DMS114 treated with DMSO at 0.1 percent for 48 hours (cell line): ENCODE measurements around the gene ASCC3.

Experiments used
- DNase-seq: peaks from one replicate; lab custom pipeline; 2025; ENCODE audit not compliant: unreplicated experiment; lab: John Stamatoyannopoulos, UW

The ASCC3 gene, protein sequence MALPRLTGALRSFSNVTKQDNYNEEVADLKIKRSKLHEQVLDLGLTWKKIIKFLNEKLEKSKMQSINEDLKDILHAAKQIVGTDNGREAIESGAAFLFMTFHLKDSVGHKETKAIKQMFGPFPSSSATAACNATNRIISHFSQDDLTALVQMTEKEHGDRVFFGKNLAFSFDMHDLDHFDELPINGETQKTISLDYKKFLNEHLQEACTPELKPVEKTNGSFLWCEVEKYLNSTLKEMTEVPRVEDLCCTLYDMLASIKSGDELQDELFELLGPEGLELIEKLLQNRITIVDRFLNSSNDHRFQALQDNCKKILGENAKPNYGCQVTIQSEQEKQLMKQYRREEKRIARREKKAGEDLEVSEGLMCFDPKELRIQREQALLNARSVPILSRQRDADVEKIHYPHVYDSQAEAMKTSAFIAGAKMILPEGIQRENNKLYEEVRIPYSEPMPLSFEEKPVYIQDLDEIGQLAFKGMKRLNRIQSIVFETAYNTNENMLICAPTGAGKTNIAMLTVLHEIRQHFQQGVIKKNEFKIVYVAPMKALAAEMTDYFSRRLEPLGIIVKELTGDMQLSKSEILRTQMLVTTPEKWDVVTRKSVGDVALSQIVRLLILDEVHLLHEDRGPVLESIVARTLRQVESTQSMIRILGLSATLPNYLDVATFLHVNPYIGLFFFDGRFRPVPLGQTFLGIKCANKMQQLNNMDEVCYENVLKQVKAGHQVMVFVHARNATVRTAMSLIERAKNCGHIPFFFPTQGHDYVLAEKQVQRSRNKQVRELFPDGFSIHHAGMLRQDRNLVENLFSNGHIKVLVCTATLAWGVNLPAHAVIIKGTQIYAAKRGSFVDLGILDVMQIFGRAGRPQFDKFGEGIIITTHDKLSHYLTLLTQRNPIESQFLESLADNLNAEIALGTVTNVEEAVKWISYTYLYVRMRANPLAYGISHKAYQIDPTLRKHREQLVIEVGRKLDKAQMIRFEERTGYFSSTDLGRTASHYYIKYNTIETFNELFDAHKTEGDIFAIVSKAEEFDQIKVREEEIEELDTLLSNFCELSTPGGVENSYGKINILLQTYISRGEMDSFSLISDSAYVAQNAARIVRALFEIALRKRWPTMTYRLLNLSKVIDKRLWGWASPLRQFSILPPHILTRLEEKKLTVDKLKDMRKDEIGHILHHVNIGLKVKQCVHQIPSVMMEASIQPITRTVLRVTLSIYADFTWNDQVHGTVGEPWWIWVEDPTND (N-terminal part only)

DNA sequence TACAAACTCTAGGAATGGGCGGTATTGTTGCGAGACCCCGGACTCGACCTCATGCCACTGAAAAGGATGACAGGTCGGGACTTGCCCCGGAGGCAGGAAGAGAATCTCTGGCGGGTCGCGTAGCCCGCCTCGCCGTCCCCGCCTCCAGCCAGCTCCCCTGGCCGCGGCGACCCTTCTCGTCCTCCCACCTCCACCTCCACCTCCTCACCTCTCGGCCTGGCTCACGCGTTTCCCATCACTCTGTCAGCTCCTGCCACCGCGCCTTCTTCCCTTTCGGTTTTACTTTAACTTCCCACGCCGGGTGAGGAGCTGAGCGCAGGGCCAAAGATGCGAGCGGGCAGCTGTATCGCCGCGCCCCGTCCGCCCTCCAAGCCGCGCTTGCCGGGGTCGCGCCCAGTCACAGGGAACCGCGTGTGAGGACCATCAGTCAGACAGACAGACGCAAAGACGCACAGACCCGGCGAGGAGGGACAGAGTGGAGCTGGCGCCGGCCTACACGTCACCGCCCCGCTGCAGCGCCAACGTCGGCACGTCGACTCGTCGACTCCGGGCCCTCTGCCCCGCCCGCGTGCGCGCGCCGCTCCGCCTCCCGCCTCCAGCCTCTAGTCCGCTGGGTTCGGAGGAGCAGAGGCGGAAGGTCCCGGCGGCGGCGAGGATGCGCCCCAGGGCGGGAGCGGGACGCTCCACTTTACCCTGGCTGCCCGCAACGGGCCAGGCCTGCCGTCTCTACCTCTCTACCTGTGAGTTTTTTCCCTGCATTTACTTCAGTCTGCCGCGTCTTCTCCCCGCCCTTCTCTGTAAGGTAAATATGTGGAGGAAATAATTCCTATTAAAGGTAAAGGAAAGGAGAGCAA, at the start of gene ASCC3:
Gene ASCC3, minus strand, starts transcription at position 477 of the 854 bp plus-strand sequence. CDS start 13,332 bp downstream, outside the sequence.
- peak; percentile 77 for DNase-seq

DNA sequence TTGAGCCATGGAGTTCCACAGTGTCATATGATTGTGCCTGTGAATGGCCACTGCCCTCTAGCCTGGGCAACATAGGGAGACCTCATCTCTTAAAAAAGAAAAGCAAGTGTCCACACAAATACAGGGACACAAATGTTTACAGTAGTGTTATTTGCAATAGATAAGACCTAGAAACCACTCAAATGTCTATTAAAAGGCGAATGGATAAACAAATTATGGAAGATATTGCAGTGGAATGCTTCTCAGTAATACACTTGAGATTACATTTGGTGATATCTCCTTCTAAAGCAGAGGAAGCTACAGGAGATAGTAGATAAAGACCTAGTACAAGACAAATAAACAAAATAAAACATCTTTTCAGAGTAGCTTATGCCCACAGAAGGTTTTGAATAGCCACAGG, 44.6 kb upstream of the ASCC3 start:
- no peak for DNase-seq

GRCh38 chr6:100924534-100925227, 43.6 kb upstream of the ASCC3 start:
- DNase-seq: no peak

- no peak for DNase-seq
Observed at GRCh38 chr6:100923481-100924165, 42.5 kb upstream of the ASCC3 start.

- DNase-seq: no peak
Observed at GRCh38 chr6:100920028-100920605, 39.0 kb upstream of the ASCC3 start.

DNA sequence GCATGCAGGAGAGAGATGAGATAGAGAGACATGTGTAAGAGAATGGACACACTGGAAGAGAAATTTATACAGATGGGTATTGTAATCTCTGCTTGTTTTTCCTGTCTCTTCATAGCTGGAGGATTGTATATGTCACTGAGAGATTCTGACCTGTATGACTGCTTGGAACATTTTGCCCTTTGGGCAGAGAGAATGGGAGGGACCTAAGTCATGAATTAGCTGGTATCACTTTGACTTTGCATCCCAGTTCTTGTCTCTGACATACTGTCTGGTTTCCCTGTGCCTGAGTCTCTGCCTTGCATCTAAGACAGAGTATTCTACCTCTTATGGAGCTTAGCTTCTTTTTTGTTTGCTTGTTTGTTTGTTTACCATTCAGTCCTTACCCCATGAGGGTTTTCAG, 37.0 kb upstream of the ASCC3 start:
- DNase-seq: no peak

DNA sequence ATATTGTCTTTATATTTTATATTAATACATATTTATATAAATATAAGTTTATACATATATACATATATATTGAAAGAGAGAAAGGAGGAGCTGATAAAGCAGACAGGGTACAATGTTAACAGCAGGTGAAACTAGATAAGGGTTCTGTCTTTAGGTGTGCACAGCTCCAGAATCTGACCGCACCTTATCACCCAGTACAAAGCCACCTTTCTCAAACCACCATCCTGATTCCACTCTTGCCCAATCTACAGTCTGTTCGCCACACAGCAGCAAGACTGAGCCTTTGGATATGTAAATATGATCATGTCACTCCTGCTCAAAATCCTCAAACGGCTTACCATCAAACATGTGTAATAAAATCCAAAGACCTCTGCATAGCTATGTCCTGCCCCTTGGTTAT, 34.7 kb upstream of the ASCC3 start:
- DNase-seq: no peak

GRCh38 chr6:100913400-100914276, 32.5 kb upstream of the ASCC3 start:
- no peak for DNase-seq

DNA sequence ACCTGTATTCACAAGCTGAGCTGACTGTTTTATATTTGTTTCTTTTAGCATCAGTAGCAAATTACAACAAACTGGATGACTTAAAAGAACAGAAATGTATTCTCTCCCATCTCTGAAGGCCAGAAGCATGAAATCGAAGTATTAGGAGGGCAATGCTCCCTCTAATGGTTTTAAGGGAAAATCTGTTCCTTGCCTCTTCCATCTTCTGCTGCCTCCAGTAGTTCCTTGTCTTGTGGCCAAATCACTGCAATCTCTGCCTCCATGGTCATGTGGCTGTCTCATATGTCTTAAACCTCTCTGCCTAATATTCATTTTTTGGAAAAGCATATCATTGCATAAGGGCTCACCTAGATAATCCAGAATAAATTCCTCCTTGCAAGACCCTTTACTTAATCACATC, 25.2 kb upstream of the ASCC3 start:
- DNase-seq: no peak

- DNase-seq: no peak
Observed at GRCh38 chr6:100905067-100905466, 23.9 kb upstream of the ASCC3 start.

- DNase-seq: no peak
Observed at GRCh38 chr6:100904316-100904715, 23.2 kb upstream of the ASCC3 start.

DNA sequence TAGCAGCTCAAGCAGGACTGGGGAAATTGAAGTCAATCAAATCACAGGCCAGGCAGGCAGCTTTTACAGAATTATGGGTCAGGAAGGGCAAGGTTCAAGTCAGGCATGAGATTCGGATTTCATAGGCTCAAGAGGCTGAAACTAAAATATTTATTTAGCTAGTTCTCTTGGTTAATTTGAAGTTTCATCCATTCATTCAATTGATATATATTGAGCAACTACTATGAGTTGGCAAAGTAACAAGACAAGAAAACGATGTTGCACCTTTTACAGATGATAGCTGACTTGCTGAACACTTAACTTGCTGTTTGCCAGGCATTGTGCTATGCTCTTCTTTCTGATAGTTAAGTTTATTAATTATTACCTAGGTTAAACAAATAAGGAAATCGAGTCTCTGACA, 20.5 kb upstream of the ASCC3 start:
- no peak for DNase-seq

GRCh38 chr6:100899202-100899601, 18.1 kb upstream of the ASCC3 start:
- DNase-seq: no peak

DNA sequence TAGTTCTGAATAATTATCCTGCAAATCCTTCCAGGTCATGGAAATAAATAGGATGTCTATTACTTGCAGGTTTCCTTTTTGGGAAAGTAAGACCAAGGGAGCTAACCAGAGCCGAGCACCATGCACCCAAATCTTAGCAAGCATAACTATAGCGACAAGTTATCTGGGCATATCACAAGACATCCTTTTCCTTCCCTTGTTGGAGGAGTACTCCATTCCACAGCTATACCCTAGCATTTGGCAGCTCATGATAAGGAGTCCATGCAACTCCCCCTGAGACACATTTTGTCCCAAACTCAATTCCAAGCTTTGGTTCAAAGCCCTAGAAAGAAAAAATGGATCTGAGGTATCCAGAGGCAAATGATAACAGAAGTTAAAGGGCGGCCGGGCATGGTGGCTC, 16.5 kb upstream of the ASCC3 start:
- DNase-seq: no peak

- no peak for DNase-seq
Observed at GRCh38 chr6:100893743-100894142, 12.6 kb upstream of the ASCC3 start.

DNA sequence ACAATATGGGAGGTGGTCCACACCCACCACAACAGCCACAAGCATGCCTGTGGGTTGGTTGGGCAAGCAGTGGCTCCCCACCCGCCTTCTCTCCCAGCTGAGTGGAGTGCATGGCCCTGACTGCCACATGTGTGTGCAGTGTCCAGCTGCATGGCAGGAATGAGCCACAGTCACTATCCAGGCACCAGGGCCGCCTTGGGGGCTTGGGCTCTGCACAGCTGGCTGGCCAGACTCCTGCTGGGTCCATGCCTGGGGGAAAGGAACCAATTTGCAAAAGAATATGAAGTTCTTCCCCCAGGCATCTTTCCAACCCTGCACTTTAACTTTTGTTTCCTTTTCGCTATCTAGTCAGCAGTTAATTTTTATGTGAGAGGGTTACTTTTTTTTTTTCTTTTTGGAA, 11.6 kb upstream of the ASCC3 start:
- DNase-seq: no peak

- no peak for DNase-seq
Observed at GRCh38 chr6:100892116-100892515, 11.0 kb upstream of the ASCC3 start.

DNA sequence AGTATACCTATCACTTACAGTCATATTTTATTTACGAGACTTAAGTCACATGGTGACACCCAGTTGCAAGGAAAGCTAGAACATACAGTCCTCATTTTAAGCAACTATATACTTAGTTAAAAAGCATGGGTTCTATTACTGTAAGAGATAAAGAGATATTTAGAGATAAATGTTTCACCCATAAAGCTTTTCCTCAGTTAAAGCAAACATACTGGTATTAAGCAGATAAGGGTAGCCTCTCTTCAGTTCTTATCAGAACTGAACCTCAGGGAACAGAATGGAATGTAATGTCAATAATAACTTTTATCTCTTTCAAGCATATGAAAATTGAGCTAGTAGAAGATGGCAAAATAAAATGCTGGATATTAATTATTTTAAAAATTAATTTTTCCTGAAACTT, 9.9 kb upstream of the ASCC3 start:
- DNase-seq: no peak
